SJSA1 (cell line): Measurements from ENCODE around the gene DYNLRB1. TPM values are rescaled to one million over a fixed set of nuclear protein-coding genes. Genes with fewer than 3 reads are reported as not detected.
"Not testable (repeated sequence)": the region's sequence is repeated elsewhere in the genome, so short reads cannot be mapped to it uniquely, and the experiment has no call there.

Experiments
- DNase-seq, 2 experiments: peaks; one replicate each; pipeline ENCODE4 v3.0.0-alpha.2; 2015 to 2020; ENCODE audit warnings: low spot score in 2 of 2, low read depth in 1 of 2
- H3K27ac ChIP-seq: fragments of 250-450 bp; sonication (Bioruptor Pico); 2 replicates; pipeline ENCODE4 v1.5.1; 2020; ENCODE audit warnings: mild to moderate bottlenecking, moderate library complexity
- H3K27me3 ChIP-seq: fragments of 250-450 bp; sonication (Bioruptor Pico); replicated peaks from 2 replicates; pipeline ENCODE4 v1.5.1; 2020; ENCODE audit warnings: mild to moderate bottlenecking, moderate library complexity
- H3K36me3 ChIP-seq: fragments of 250-450 bp; sonication (Bioruptor Pico); 2 replicates; pipeline ENCODE4 v1.5.1; 2020; ENCODE audit warnings: mild to moderate bottlenecking
- H3K4me1 ChIP-seq: fragments of 250-450 bp; sonication (Bioruptor Pico); replicated peaks from 2 replicates; pipeline ENCODE4 v1.6.1; 2021; ENCODE audit warnings: mild to moderate bottlenecking
- H3K4me3 ChIP-seq: fragments of 250-450 bp; sonication (Bioruptor Pico); 2 replicates; pipeline ENCODE4 v1.5.1; 2020; ENCODE audit warnings: mild to moderate bottlenecking
- H3K9me3 ChIP-seq: fragments of 250-450 bp; sonication (Bioruptor Pico); replicated peaks from 2 replicates; pipeline ENCODE4 v1.5.1; 2020; ENCODE audit warnings: mild to moderate bottlenecking
- total RNA-seq: library from RNA; depleted of rRNA; stranded (reverse); fragments of >200 nt; shearing (Covaris generic); gene quantifications from 2 replicates; pipeline ENCODE4 v1.2.3, GENCODE V29; 2014

Gene DYNLRB1
- total RNA-seq, 1 experiment from 2014 or later, result 190 TPM

DNA sequence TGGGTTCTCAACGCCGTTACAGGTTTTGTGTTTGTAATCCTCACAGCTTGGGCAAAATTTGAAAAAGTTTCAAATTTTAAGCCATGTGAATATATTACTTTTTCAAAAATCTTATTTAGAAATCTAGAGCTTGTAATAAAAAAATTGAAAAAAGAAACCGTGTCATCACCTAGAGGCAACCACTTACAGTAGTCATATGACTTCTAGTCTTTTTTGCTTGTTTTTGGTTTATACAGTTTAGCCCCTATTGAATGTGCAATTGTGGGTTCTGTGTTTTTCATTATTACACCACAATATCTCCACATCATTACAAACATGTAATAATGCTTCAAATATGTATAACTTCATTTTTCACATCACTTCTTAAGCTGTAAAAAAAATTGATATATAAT, 888 bp downstream of the DYNLRB1 start:
- Histone ChIP-seq H3K9me3 (no peaks in the 10 kb centered on the region), H3K27me3 (no peaks in the 10 kb centered on the region), H3K36me3 (peaks cover 31% of the 10 kb centered on the region), H3K27ac (peak overlapping the region; percentile 89), H3K4me3 (peak overlapping the region; percentile 79), H3K4me1 (peaks cover 13% of the 10 kb centered on the region)
- no peak for DNase-seq

DNA sequence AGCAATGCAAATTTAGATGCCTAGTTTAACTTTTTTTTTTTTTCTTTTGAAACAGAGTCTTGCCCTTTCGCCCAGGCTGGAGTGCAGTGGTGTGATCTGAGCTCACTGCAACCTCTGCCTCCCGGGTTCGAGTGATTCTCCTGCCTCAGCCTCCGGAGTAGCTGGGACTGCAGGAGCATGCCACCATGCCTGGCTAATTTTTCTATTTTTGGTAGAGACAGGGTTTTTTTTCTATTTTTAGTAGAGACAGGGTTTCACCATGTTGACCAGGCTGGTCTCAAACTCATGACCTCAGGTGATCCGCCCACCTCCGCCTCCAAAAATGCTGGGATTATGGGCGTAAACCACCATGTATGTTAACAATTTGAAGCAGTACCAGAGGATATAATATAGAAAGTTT, 2.6 kb downstream of the DYNLRB1 start:
- not testable (repeated sequence) for H3K9me3 ChIP-seq, H3K27me3 ChIP-seq, H3K4me3 ChIP-seq, DNase-seq, H3K27ac ChIP-seq
- peaks cover 37% of the 10 kb centered on the region for H3K36me3 ChIP-seq
- H3K4me1 ChIP-seq, result peaks cover 29% of the 10 kb centered on the region

DNA sequence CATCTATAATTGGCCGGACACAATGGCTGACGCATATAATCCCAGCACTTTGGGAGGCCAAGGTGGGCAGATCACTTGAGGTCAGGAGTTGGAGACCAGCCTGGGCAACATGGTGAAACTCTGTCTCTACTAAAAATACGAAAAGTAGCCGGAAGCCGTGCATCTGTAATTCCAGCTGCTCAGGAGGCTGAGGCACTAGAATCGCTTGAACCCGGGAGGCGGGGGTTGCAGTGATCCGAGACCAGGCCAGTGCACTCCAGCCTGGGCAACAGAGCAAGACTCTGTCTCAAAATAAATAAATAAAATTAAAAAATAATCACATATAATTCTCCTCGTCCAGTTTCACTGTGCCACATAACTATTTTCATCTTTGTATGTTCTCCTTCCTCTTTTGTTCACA, 3.6 kb downstream of the DYNLRB1 start:
- not testable (repeated sequence) for H3K27ac ChIP-seq, DNase-seq, H3K9me3 ChIP-seq, H3K27me3 ChIP-seq, H3K4me3 ChIP-seq
- Histone ChIP-seq H3K4me1 (peaks cover 39% of the 10 kb centered on the region), H3K36me3 (peaks cover 44% of the 10 kb centered on the region)

DNA sequence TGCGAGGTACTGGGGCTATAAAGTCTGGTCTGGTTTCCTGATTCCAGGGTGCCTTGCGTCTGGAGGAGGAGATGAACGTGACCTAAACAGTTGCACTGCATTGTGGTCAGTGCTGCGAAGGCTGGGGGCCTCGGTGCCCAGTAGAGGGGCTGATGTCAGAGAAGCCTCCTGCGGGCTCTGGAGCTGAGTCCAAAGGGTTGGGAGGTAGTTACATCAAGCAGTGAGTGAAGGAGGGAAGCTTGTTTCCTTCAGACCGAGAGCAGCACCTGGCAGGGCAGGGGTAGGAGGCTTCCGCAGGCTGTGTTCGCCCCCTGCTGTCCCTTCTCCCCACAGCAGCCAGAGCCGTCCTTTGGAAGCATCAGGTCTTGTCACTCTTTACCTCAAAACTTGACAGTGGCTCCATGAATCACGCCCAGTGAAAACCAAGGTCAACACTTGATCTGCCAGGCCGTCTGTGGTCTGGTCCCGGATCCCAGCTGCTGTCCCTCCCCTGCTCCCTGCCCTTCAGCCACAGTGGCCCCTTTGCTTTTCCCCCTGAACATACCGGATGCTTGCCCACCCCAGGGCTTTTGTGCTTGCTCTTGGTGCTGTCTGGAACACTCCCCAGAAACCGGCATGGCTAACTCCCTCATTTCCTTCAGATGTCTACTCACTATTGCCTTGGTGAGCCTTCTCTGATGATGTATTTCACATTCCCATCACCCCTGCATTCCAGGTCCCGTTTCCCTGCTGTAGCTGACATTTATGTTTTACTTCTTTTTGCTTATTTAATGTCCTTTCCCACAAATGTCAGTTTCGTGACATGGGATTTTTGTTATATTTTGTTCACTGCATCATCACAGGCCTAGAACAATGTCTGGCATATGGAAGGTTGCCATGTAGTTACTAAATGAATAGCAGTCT, 7.0 kb downstream of the DYNLRB1 start:
- Histone ChIP-seq H3K27ac (peak overlapping the region; percentile 77), H3K27me3 (no peaks in the 10 kb centered on the region), H3K4me1 (peaks cover 48% of the 10 kb centered on the region), H3K9me3 (no peaks in the 10 kb centered on the region), H3K36me3 (peaks cover 46% of the 10 kb centered on the region), H3K4me3 (no peak overlapping the region)
- DNase-seq, result peak; percentile 79 to 83

DNA sequence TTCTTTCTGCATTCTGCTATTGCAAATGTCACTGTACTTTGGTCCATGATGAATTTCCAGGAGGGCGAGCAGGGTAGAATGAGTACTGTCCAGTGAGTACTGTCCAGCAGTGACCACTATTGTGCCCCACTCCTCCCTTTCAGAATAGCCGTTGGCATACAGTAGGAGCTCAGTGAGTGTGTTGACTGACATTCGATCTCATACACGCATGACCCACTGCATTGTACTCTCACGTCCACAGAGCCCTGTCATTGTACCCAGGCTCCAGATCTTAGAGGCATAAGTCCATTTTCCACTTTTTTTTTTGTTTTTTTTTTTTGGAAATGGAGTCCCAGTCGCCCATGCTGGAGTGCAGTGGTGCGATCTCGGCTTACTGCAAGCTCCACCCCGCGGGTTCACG, 8.2 kb downstream of the DYNLRB1 start:
- H3K9me3 ChIP-seq, result no peaks in the 10 kb centered on the region
- no peak for DNase-seq
- peaks cover 54% of the 10 kb centered on the region for H3K36me3 ChIP-seq
- H3K4me1 ChIP-seq, result peaks cover 52% of the 10 kb centered on the region
- H3K27ac ChIP-seq, result peak overlapping the region; percentile 77
- no peaks in the 10 kb centered on the region for H3K27me3 ChIP-seq
- H3K4me3 ChIP-seq, result no peak overlapping the region

DNA sequence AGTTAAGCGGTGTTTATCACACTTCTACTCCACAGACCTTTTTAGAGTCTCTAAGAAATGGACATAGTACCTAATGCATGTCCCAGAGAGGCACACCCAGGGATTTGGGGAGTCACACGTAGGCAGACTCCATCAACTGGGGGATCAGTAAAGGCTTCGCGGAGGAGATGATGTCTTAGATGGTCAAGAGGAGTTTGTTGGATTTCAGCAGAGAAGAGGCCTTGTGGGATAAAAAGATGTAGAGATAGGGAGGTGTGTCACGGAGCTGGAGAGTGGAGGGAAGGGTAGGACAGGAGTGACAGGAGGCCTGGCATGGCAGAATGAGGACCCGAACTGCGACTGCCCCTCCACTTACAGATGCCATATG, 9.1 kb downstream of the DYNLRB1 start:
- peak overlapping the region; percentile 57 for H3K27ac ChIP-seq
- no peaks in the 10 kb centered on the region for H3K27me3 ChIP-seq
- H3K9me3 ChIP-seq, result no peaks in the 10 kb centered on the region
- peaks cover 56% of the 10 kb centered on the region for H3K36me3 ChIP-seq
- no peak for DNase-seq
- no peak overlapping the region for H3K4me3 ChIP-seq
- peaks cover 52% of the 10 kb centered on the region for H3K4me1 ChIP-seq

DNA sequence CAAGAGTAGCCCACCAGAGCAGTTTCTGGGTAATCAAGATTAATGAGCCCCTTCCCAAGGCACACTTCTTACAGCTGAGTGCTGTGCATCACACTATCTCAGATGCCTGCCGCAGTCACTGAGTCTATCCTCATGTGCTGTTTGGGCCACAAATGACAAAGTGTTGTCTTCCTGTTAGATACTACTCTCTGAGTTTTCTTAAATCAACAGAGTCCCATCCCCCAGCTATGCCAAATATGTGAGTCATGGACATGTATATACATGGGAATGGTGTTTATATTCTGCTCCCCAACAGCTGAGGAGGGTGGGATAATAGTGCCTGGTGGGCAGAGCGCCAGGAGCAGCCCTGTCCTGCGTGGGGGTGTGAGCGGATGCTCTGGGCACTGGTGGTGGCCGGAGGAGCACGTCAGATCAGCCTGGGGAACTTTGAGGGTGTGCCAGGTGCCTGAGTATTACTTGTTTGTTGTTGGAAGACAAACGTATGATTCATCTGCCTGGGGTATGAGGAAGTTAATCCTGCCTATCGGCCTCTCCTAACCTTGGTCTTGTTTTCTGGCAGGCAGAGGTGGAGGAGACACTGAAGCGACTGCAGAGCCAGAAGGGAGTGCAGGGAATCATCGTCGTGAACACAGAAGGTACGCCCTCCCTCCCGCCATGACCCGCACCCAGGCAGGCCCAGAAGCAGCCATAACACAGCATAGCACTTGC, 9.6 kb downstream of the DYNLRB1 start:
- peak; percentile 100 for DNase-seq
- no peak overlapping the region for H3K4me3 ChIP-seq

DNA sequence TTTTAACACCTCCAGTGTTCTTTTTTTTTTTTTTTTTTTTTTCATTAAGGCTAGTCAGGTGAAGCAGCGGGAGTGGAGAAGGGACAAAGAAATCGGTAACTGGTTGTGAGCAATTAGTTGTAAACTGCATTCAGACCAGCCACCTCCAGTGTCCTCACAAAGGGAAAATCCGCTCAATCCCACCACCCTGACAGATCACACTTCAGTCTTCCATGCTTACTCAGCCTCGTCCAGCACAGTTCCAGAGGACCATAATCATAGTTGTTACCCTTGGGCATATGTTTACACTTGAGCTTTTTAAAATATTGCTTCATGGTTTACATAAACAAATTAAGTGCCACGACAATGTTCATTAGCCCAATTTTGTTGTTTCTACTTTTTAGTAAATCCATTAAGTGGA, 10.2 kb downstream of the DYNLRB1 start:
- Histone ChIP-seq H3K4me1 (peaks cover 55% of the 10 kb centered on the region), H3K36me3 (peaks cover 66% of the 10 kb centered on the region), H3K27ac (peak overlapping the region; percentile 42), H3K9me3 (no peaks in the 10 kb centered on the region), H3K4me3 (no peak overlapping the region), H3K27me3 (no peaks in the 10 kb centered on the region)
- DNase-seq, result no peak

More for the DNA sequence above, 9.6 kb downstream of the DYNLRB1 start:
- H3K27ac ChIP-seq, result peak overlapping the region; percentile 57
- H3K4me1 ChIP-seq, result peaks cover 52% of the 10 kb centered on the region
- peaks cover 60% of the 10 kb centered on the region for H3K36me3 ChIP-seq
- H3K27me3 ChIP-seq, result no peaks in the 10 kb centered on the region
- no peaks in the 10 kb centered on the region for H3K9me3 ChIP-seq

DNA sequence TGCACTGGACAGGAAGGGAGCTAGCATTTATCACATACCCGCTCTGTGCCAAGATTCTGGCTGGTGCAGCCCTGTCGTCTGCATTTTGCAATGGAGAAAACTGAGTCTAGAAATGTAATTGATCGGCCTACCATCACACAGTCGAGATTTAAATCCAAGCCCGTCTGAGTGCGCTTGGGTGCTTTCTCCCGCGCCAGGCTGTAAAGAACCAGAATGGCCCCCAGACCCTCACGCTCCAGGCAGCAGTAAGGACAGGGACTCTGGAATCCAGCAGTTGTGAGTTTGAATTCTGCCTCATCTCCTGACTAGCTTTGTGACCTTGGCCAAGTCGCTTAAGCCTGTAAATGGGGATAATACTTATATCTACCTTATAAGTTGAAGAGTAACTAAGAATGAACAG, 10.8 kb downstream of the DYNLRB1 start:
- no peak overlapping the region for H3K4me3 ChIP-seq
- H3K36me3 ChIP-seq, result peaks cover 69% of the 10 kb centered on the region
- peak overlapping the region; percentile 42 for H3K27ac ChIP-seq
- peaks cover 58% of the 10 kb centered on the region for H3K4me1 ChIP-seq
- no peaks in the 10 kb centered on the region for H3K9me3 ChIP-seq
- no peaks in the 10 kb centered on the region for H3K27me3 ChIP-seq
- peak in 1 of 2 experiments; percentile 25 for DNase-seq

DNA sequence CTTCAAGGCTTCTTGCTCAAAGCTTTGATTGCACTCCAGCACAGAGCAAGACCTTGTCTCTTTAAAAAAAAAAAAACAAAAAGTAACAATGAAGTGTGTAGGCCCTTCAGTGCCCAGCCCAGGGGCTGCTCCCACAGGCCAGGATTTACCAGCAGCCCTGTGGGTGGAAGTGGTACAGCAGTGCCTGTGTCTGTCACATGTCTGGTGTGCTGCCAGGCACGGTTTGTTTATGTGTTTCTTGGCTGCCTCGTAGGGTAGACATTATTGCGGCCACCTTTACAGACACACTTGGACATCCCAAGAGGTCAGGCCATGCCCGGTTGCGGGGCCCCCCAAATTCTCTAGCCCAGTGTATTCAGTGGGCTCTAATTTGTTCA, 12.7 kb downstream of the DYNLRB1 start:
- Histone ChIP-seq H3K36me3 (peaks cover 82% of the 10 kb centered on the region), H3K4me1 (peaks cover 52% of the 10 kb centered on the region), H3K9me3 (no peaks in the 10 kb centered on the region), H3K27ac (no peak overlapping the region), H3K4me3 (no peak overlapping the region), H3K27me3 (no peaks in the 10 kb centered on the region)
- peak; percentile 31 to 50 for DNase-seq

DNA sequence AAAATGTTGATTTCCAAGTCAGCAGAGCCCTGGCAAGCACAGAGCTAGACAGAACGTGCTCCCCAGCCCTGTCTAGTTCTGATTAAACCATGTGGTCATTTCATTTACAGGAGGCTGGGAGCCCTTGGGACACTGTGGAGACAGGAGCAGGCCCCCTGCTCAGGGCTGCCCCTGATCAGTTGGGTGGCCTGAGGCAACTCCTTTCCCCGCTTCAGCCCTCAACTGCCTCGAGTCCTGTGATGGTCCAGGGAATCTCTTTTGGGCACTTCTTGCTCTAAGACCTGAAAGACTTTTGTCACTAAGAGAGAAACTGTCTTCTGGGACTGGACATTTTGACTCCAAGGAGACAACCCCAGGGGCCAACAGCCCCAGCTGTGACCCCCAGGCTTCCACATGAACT, 13.5 kb downstream of the DYNLRB1 start:
- H3K27ac ChIP-seq, result no peak overlapping the region
- H3K9me3 ChIP-seq, result no peaks in the 10 kb centered on the region
- peaks cover 43% of the 10 kb centered on the region for H3K4me1 ChIP-seq
- no peak for DNase-seq
- peaks cover 84% of the 10 kb centered on the region for H3K36me3 ChIP-seq
- H3K27me3 ChIP-seq, result no peaks in the 10 kb centered on the region
- no peak overlapping the region for H3K4me3 ChIP-seq

DNA sequence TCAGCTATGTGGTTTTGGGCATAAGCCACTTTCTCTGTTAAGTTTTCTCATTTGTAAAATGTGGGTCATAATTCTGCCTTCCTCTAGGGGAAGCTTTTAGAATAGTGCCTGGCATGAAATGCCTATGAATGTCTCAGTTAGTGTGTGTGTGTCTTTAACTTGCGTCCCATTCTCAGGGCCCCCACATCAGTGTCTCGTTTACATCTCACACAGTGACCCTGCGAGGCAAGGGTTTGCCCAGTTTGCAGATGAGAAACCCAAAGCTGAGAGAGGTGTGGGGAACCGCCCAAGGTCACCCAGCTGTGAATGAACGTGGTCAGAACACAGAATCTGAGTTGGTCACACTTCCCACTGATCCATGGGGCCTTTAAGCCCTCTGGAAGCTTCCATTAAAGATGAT, 14.1 kb downstream of the DYNLRB1 start:
- H3K4me1 ChIP-seq, result peaks cover 37% of the 10 kb centered on the region
- H3K36me3 ChIP-seq, result peaks cover 86% of the 10 kb centered on the region
- H3K9me3 ChIP-seq, result no peaks in the 10 kb centered on the region
- no peak overlapping the region for H3K27ac ChIP-seq
- no peak overlapping the region for H3K4me3 ChIP-seq
- no peak for DNase-seq
- H3K27me3 ChIP-seq, result no peaks in the 10 kb centered on the region

DNA sequence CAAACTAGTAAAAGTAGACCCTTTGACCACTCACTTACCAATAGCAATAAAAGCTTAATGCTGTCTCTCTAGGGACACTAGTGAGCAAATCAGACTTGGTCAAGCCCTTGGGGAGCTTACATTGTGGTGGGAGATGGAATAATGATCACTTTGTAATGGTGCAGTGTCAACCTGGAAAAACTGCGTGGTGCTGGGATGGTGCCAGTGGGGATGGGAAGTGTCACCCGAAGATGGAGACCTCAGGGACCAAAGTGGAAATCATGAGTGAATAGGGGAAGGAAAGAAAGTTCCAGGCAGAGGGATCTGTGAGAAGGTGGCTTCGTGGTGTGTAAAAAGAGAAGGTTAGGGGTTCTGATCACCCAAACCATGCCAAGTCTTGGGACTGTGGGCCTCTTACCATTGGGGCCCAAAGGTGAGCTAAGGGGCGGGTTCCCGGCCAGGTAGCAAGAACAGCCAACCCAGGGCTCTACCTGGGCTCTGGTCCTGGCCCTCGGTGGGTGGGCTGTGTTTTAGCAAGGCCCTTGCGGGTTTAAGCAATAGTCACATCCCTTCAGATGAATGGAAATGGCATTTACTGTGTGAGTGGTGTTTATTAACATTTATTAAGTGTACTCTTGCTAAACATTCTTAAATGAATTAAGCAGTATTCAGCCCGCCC, 15.5 kb downstream of the DYNLRB1 start:
- H3K36me3 ChIP-seq, result peaks cover 95% of the 10 kb centered on the region
- DNase-seq, result no peak
- H3K27ac ChIP-seq, result 0 out of 2 replicates have a peak overlapping the region, but pooled peaks have one; percentile 7
- H3K4me1 ChIP-seq, result peaks cover 27% of the 10 kb centered on the region
- H3K4me3 ChIP-seq, result no peak overlapping the region
- H3K27me3 ChIP-seq, result no peaks in the 10 kb centered on the region
- no peaks in the 10 kb centered on the region for H3K9me3 ChIP-seq

DNA sequence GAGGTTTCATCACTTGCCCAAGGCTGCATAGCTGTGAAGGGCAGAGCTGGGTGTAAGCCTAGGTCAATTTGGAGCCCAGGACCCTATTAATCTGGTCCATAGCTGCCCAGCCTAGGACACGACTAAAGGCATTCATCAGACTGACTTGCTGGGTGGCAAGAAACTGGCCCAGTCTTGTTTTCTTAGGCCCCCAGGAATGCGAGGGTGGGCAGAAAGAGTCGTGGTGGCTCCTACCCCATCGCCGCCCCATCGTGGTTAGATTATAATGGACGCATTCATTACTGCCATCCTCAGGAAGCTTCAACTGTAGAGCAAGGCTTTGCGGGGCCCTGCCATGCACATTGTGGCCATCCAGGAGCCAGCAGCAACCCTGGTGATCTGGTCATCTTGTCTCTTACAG, 16.1 kb downstream of the DYNLRB1 start:
- peak; percentile 58 to 68 for DNase-seq
- peaks cover 23% of the 10 kb centered on the region for H3K4me1 ChIP-seq
- H3K36me3 ChIP-seq, result peaks cover 95% of the 10 kb centered on the region
- 0 out of 2 replicates have a peak overlapping the region, but pooled peaks have one; percentile 7 for H3K27ac ChIP-seq
- no peak overlapping the region for H3K4me3 ChIP-seq
- no peaks in the 10 kb centered on the region for H3K9me3 ChIP-seq
- H3K27me3 ChIP-seq, result no peaks in the 10 kb centered on the region
